ENCODE results near the gene WIPF3.

Gene WIPF3

DNA sequence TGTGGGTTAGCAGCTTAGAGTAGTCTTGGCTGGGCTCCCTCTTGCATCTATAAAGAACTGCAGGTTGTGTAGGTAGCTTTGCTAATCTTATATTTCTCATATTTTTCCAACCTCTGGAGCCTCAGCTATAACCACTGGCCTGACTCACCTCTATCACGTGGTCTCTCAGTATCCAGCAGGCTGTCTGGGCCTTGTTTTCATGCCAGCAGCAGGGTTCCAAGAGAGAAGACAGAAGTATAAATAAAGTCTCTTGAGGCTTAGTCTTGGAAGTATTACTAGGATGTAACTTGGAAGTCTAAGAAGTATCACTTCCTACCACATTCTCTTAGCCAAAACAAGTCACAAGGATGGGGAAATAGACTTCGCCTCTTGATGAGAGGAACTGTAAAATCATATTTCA is 73.3 kb downstream of the WIPF3 start:
- no peak for DNase-seq (ENCODE audit: low spot score)
- TF ChIP-seq, protein P1, sequence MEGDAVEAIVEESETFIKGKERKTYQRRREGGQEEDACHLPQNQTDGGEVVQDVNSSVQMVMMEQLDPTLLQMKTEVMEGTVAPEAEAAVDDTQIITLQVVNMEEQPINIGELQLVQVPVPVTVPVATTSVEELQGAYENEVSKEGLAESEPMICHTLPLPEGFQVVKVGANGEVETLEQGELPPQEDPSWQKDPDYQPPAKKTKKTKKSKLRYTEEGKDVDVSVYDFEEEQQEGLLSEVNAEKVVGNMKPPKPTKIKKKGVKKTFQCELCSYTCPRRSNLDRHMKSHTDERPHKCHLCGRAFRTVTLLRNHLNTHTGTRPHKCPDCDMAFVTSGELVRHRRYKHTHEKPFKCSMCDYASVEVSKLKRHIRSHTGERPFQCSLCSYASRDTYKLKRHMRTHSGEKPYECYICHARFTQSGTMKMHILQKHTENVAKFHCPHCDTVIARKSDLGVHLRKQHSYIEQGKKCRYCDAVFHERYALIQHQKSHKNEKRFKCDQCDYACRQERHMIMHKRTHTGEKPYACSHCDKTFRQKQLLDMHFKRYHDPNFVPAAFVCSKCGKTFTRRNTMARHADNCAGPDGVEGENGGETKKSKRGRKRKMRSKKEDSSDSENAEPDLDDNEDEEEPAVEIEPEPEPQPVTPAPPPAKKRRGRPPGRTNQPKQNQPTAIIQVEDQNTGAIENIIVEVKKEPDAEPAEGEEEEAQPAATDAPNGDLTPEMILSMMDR (IDR thresholded peaks at IDR 0.05; ENCODE audit: borderline replicate concordance, control extremely low read depth, extremely low read depth, insufficient read depth, missing control alignments), result no peak
- in situ Hi-C loops (cut with MboI; ENCODE audit: low sequenced_read_pairs, unreplicated experiment), result loop anchor here (10.0 kb wide), 1 partner anchor 185 kb away; no protein-coding TSS in a partner anchor

DNA sequence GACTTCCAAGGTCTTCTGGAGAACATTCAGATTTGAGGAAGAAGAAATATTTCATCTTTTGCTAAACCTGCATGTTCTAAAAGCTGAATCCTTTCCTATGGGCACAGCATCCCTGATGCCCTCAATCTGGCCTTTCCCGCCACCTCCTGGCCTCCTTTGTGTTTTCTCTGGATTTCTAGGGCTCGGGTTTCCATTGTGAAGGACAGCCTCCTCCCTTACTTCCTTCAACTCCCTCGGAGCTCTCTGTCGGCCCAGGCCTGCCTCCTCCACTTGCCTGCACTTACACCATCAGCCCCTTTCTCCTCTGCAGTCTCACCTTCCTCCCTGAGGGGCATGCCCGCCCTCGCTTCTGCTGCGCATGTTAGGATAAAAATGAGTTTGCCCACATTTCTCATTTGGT is 75.4 kb downstream of the WIPF3 start:
- TF ChIP-seq, protein P1 (IDR thresholded peaks at IDR 0.05; ENCODE audit: borderline replicate concordance, control extremely low read depth, extremely low read depth, insufficient read depth, missing control alignments), result no peak
- in situ Hi-C loops (cut with MboI; ENCODE audit: low sequenced_read_pairs, unreplicated experiment), result no loop called here
- no peak for DNase-seq (ENCODE audit: low spot score)

DNA sequence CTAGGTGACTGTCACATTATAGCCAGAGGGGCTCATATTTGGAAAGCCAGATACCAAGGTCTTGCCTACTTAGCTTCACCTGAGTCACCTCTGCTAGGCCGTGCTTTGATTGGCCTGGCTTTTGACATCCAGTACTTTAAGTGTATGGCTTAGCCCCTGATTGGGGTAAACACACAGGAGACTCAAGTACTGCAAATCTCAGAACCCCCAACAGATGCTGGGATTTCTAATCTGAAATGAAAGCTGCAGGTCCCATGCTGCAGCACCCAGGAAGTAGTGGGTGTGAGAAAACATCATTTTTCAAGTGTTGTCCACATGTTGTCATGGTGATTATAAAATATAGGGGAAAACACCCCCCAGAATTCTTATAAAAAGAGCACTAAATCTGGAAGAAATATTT is 76.2 kb downstream of the WIPF3 start:
- in situ Hi-C loops (cut with MboI; ENCODE audit: low sequenced_read_pairs, unreplicated experiment), result no loop called here
- TF ChIP-seq, protein P1 (IDR thresholded peaks at IDR 0.05; ENCODE audit: borderline replicate concordance, control extremely low read depth, extremely low read depth, insufficient read depth, missing control alignments), result no peak
- no peak for DNase-seq (ENCODE audit: low spot score)

DNA sequence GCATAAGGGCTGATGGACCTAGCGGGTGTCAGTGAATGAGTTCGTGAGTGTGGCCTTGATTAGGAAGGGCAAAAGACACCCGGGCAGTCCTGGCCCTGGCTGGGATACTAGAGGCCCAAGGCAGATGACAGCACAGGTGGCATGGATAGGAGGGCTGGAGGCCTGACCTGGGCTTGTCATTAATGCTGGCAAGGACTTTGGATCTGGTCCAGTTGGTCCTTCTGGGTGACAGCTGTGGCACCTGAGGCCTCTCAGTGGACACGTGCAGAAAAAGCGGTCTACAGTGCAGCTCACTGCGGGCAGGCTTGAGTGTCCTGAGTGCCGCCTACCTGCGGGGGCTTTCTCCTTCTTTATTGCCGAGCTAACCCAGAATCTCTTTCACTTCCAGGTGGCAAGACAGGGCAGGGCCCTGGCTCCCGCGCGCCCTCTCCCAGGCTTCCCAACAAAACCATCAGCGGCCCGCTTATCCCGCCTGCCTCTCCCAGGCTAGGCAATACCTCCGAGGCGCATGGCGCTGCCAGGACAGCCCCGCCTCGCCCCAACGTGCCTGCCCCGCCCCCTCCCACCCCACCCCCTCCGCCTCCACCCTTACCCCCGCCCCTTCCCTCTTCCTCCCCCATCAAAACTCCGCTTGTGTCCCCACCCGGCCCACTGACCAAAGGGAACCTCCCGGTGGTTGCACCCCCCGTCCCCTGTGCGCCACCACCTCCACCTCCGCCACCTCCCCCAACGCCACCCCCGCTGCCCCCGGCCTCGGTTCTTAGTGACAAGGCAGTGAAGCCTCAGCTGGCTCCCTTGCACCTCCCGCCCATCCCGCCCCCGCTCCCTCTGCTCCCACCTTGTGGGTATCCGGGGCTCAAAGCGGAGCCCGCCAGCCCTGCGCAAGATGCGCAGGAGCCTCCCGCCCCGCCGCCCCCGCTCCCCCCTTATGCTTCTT is 77.4 kb downstream of the WIPF3 start:
- no peak for DNase-seq (ENCODE audit: low spot score)
- in situ Hi-C loops (cut with MboI; ENCODE audit: low sequenced_read_pairs, unreplicated experiment), result no loop called here
- TF ChIP-seq, protein P1 (IDR thresholded peaks at IDR 0.05; ENCODE audit: borderline replicate concordance, control extremely low read depth, extremely low read depth, insufficient read depth, missing control alignments), result no peak

DNA sequence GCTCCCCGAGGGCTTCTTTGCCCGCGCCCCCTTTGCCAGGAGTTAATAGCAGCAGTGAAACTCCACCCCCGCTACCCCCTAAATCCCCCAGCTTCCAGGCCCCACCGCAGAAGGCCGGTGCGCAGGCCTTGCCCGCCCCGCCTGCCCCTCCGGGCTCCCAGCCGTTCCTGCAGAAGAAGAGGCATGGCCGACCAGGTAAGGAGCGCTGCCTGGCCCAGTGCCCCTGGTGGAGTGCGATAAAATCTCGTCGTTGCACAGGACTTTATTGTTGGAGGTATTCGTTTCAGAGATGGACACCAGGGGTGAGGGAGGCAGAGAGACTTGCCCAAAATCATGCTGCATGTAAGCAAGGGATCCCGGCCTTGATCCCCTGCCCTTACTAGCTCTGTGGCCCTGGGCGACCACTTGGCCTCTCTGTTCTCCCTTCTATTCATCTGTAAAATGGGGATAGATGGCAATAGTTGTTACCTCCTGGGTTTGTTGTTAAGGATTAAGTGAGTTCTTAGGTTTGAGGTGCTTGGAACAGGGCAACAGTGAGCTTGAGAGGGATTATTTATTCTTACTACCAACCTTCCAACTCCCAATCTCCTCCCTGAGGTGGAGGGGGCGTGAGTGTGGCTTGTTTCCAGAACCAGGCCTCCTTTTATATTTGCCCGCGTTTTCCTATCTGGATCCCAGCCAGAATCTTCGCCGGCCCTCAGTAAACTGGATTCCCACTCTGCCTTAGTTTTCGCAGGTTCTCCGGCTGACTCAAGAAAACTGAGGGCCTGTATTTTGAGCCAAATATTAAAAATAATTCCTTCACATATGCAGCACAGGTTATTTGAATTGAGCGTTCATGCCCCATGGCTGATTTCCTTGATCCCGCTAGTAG is 78.3 kb downstream of the WIPF3 start:
- in situ Hi-C loops (cut with MboI; ENCODE audit: low sequenced_read_pairs, unreplicated experiment), result no loop called here
- TF ChIP-seq, protein P1 (IDR thresholded peaks at IDR 0.05; ENCODE audit: borderline replicate concordance, control extremely low read depth, extremely low read depth, insufficient read depth, missing control alignments), result no peak
- no peak for DNase-seq (ENCODE audit: low spot score)

DNA sequence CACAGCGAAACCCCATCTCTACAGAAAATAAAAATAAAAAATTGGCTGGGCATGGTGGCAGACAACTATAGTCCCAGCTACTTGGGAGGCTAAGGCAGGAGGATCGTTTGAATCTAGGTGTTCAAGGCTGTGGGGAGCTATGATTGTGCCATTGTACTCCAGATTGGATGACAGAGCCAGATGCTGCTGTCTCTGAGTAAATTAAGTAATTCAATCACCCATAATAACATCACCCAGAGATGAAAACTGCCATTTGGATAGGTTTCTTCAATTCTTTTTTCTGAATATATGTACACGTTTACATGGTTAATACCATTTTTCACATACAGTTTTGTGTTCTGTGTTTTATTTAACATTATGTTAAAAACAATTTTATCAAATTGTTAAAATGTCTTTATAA is 79.3 kb downstream of the WIPF3 start:
- TF ChIP-seq, protein P1 (IDR thresholded peaks at IDR 0.05; ENCODE audit: borderline replicate concordance, control extremely low read depth, extremely low read depth, insufficient read depth, missing control alignments), result no peak
- in situ Hi-C loops (cut with MboI; ENCODE audit: low sequenced_read_pairs, unreplicated experiment), result no loop called here
- DNase-seq (ENCODE audit: low spot score), result no peak
